Epithelial cell of prostate (primary cell): ENCODE results near the gene CKB.
A peak's percentile ranks its signal among the peaks of the same experiment; 100 is the strongest.

ENCODE experiments used
- DNase-seq: peaks from one replicate; pipeline ENCODE4 v3.0.0-alpha.2; 2011; ENCODE audit warnings: low read depth, low spot score
- H3K27ac ChIP-seq: fragments of 450-650 bp; 2 replicates; pipeline ENCODE4 v1.5.1; 2017; ENCODE audit warnings: mild to moderate bottlenecking

CKB gene

GRCh38 chr14:103550451-103551337 lies 28.1 kb upstream of the CKB start:
- no peak overlapping the region for H3K27ac ChIP-seq
- no peak for DNase-seq

DNA sequence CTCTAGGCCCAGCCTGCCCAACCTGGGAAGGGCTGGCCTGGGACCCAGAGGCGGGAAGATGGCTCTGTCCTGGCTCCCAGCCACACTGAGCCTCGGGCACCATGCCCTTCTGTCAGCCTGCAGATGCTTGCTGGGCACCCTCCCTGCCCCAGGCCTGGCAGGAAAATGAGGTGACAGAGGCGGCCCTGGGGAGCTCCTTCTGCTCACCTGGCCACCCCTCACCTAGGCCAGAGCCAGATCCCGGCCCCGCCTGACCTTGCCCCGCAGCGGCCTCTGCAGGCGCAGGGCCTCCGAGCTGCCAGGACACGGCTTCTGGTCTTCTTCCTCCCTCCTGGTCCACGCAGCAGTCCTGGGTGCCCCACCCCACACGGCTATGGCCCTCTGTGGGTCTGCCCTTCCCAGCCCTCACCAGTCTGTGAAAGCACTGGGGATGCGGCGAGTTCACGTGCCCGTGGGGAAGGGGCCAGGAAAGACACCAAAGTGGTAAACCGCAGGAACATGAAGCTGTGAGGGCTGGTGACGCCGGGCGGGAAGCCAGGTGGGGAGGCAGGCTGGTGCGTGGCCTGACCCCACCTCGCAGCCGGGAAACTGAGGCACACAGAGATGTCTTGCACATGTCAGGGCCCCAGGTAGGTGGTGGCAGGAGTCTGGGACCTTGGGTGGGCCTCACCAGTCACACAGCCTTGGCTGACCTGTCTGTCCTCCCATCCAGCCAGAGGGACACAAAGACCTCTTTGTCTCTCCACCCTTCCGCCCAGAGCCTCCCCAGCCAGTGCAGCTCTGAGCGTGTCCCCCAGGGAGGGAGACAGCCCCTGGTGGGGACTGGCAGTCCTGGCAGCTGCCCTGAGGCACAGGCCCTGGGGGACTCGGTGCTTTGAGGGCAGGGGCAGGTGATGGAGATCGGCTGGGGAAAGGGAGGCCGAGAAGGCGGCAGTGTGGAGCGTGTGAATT lies 27.0 kb upstream of the CKB start:
- H3K27ac ChIP-seq = no peak overlapping the region
- no peak for DNase-seq

DNA sequence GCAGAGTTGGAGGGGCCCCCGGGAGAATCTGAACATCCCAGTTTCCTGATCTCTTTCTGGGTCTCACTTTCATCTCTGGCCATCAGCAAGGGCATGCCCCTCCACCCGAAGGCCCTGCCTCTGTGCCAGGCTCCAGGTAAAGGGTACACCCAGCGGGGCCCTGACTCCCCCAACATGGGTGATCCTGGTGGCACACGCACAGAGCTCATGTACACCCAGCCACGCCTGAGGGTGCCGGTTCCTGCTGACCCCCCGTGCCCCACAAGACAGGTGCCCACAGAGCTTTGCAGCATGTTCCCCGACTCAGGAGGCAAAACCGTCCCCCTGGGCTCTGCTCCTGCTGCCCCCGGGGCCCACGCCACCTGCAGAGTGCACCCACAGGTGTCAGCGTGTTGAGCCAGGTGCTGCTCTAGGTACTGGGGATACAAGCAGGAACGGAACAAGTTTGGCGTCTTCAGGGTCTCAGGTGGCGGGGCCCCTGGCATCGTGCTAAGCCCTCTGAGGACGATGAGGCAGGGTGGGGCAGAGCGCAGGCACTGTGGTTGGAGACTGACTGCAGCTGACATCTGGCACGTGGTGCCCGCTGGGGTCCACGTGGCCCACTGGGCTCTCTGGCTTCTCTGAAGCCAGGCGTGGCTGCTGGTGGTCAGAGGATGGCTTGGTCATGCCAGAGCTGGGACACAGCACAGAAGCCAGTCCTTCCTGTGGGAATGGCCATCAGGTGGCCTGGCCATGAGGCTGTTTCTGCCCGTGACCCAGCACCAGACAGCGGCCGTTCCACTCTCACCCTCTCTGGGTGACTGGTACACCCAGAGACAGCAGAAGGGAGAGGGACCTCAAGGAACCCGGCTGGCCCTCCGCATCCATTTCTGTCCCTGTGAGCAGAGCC lies 26.1 kb upstream of the CKB start:
- H3K27ac ChIP-seq = no peak overlapping the region
- DNase-seq = no peak

GRCh38 chr14:103547941-103548462 lies 25.4 kb upstream of the CKB start:
- no peak overlapping the region for H3K27ac ChIP-seq
- no peak for DNase-seq

DNA sequence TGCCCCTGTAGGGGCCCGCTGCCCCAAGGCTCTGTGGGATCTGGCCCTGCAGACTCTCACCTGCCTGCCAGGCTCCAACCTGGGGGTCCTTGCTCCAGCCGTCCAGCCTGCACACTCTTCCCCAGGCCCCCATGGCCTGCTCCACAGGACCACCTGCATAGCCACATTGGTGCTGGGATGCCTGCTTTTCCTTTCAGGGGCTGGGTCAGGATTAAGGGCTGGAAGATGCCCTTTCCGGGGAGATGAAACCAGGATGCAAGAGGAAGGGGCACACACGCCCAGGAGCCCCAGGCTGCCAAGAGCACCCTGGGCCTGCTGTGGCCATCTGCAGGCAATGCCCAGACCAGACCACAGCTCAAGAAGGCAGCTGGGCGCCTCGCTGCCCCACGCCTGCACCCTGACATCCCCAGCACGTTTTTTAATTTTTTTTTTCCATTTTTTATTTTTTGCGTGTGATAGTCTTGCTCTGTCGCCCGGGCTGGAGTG lies 24.9 kb upstream of the CKB start:
- H3K27ac ChIP-seq = no peak overlapping the region
- DNase-seq = no peak

DNA sequence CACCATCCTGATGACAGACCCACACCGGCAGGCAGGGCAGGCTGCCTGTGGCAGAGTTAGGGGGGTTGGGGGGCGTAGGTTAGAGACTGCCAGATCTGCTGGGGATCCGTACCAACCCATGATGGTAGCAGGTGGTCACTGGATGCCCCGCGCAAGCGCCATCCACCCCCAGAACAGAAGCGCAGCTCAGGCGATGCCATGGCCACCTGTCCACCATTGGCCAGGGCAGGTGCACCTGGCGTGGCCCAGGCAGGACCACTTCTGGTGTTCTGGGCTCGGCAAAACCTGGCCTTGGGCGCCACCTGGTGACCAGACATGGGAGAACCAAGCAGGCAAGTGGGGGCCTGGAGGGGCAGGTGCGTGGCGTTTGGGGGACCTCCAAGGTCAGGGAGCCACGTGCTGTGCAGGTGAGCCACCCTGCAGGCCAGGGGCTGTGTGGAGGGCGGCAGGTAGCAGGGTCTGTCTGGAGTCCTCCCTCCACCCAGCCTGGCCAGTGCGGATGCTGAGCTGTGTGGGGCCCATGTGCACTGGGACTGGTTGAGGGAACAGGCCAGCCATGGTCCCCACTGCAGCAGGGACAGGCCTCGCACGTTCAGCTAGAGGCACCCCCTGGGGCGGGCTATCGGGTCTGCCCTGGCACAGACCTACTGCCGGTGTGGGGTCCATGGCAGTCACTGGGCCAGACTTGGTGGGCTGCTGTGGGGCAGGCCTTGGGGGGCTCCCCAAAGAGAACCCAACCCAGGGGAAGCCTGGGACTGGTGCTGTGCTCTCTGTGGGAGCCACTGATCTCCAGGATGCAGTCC lies 24.2 kb upstream of the CKB start:
- no peak for DNase-seq

GRCh38 chr14:103545915-103546651 lies 23.5 kb upstream of the CKB start:
- H3K27ac ChIP-seq = no peak overlapping the region
- DNase-seq = no peak

More for the DNA sequence above, 24.2 kb upstream of the CKB start:
- no peak overlapping the region for H3K27ac ChIP-seq

DNA sequence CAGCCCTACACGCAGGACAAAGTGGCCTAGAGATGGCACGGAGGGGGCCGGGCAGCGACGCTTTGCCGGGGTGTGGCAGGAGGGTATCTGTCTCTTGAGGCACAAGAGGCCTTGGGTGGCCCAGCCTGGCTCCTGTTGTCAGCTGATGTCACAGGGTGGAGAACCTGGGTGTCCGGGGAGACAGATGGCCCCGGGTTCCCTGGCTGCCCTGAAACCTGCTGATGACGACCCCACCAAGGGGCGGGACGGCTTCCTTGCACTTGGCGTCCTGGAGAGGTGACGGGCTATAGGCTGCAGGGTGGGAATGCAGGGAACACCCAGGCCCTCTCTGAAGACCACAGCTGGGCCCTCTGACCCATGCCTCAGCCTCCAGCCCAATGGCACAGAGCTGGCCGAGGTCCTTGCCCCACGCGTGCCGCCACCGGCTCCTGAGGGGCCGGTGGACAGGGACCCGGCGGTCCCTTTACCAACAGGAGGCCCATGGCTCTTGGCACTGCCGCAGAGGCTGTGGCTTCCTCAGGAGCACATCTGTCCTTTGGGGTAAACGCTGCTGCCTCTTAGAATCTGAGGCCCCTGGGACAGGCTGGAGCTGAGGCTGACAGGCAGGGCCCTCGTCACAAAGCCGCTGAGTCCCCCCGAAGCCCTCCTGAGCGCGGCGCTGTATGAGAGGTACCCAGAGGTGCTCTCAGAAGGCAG lies 22.7 kb upstream of the CKB start:
- no peak overlapping the region for H3K27ac ChIP-seq
- DNase-seq = no peak

- H3K27ac ChIP-seq = no peak overlapping the region
- no peak for DNase-seq
These were observed 22.0 kb upstream of the CKB start for GRCh38 chr14:103544388-103545218.

GRCh38 chr14:103543721-103544387 lies 21.2 kb upstream of the CKB start:
- DNase-seq = no peak
- no peak overlapping the region for H3K27ac ChIP-seq

- DNase-seq = no peak
These were observed 20.5 kb upstream of the CKB start for GRCh38 chr14:103543140-103543539.

DNA sequence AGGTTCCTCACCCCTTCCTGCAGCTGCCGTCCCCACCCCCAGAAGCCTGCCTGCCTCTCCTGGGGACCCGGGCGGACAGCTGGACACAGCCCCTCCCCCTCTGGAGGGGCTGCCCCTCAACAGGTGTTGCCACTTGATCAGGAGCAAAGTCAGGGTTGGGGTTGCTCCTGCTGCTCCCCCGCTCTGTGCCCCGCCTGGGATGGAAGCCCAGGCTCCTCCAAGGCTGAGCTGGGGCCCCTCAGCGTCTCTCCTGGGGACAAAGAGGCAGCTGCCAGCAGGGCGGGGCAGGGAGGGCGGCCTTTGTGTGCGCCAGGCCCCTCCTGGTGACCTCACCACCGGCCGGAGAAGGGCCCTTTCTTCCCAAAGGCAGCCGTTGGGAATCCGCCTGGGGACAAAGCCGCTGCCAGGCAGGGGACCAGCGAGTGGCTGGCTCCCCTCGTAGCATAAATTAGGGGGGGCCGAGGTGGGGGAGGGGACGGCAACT lies 20.0 kb upstream of the CKB start:
- H3K27ac ChIP-seq = peak overlapping the region; percentile 99
- DNase-seq = no peak

More at GRCh38 chr14:103543140-103543539, 20.5 kb upstream of the CKB start:
- no peak overlapping the region for H3K27ac ChIP-seq

DNA sequence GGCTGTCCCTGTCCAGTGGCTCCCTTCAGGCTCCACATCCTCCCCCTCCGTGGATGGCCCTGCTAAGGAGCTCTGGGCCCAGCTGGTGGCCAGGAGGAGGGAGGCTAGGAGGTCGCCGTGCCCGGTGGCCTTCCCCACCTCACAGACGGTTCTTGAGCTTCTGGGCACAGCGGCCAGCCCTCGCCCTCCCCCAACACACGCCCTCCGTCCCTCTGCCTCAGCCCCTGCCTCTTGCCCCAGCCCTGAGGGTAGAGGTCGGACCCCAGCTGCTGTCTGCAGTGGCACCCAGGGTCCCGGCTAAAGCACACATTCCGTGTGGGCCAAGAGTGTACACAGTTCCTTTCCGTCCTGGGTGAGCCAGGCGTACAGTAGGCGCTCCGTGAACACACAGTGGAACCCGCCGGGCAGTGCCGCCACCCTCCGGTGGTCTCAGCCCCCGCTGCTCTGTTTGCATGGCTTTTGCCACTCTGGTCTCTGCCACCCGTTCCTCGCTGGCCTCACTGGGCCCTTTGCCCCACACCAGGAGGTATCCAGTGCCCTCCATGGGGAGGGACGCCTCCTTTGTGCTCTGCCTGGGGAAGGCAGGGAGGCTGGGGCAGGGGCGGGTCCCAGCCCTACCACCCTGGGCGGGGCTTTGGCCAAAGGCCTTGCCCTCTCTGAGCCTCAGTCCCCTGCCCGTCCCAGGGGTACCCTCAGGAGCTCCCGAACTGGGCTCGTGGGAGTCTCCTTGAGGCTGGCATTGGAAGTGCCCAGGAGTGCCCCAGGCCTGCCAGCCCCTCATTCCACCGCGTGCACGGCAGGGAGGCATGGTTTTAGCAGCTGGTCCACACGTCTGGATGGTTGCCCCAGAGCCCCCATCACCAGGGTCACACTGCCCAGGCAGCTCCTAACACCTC lies 19.3 kb upstream of the CKB start:
- DNase-seq = no peak
- H3K27ac ChIP-seq = peak overlapping the region; percentile 99

GRCh38 chr14:103540821-103541708 lies 18.4 kb upstream of the CKB start:
- peak overlapping the region; percentile 99 for H3K27ac ChIP-seq
- no peak for DNase-seq
